ENCODE measurements around the gene TRAF3.

- no peak for TF ChIP-seq CTCF (conservative IDR thresholded peaks at IDR 0.05 in 1 of 2, IDR thresholded peaks at IDR 0.05 in 1 of 2; ENCODE audit: extremely low read depth in 1 of 2, insufficient read depth in 1 of 2, low read depth in 1 of 2, low read length in 2 of 2)
- no peak for TF ChIP-seq EZH2 (IDR thresholded peaks at IDR 0.05; ENCODE audit: borderline replicate concordance, low read length)
These were observed 121.0 kb downstream of the TRAF3 start for GRCh38 chr14:102898298-102898697.
